ENCODE results near the gene GRIN3B.

Gene GRIN3B

DNA sequence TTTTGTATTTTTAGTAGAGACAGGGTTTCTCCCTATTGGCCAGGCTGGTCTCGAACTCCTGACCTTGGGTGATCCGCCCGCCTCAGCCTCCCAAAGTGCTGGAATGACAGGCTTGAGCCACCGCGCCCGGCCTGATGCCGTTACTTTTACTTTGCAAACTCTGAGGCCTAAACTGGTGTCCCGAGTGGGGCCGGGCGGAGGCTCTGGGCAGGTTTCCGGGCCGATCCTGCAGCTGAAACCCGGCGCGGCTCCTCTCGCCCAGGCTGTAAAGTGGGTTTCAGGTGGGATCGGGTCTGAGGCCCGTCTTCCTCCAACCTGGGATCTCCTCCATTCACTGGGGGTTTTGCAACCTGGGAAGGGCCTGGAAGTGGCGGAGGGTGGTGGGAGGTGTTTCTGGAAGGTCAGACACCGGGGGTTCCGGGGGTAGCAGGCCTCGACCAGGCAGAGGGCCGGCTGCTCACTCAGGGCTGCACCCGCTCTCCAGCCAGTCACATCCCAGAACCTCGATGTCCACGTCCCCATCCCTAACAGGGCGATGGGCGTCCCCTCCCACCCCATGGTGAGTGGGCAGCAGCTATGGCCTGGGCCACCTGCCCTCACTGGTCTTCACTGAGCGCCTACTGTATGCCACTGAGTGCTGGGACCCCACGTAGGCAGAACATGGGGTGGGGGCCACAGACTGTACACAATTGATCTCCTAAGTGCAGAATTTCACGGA, 37.4 kb upstream of the GRIN3B start:
- peaks cover 2% of the 10 kb centered on the region for H3K79me2 ChIP-seq
- H3K9ac ChIP-seq, result no peak overlapping the region
- no peak overlapping the region for H3K4me3 ChIP-seq (ENCODE audit: low read depth, low read length)
- no peaks in the 10 kb centered on the region for H3K4me1 ChIP-seq
- H3K27me3 ChIP-seq (ENCODE audit: control insufficient read depth, insufficient read depth, low read length), result no peaks in the 10 kb centered on the region
- no peaks in the 10 kb centered on the region for H3K36me3 ChIP-seq (ENCODE audit: control insufficient read depth, insufficient read depth, low read length)
- H3K9me3 ChIP-seq (ENCODE audit: control insufficient read depth, low read length), result no peaks in the 10 kb centered on the region
- H3K4me2 ChIP-seq (ENCODE audit: low read length), result no peak overlapping the region
- TF ChIP-seq, protein P1, sequence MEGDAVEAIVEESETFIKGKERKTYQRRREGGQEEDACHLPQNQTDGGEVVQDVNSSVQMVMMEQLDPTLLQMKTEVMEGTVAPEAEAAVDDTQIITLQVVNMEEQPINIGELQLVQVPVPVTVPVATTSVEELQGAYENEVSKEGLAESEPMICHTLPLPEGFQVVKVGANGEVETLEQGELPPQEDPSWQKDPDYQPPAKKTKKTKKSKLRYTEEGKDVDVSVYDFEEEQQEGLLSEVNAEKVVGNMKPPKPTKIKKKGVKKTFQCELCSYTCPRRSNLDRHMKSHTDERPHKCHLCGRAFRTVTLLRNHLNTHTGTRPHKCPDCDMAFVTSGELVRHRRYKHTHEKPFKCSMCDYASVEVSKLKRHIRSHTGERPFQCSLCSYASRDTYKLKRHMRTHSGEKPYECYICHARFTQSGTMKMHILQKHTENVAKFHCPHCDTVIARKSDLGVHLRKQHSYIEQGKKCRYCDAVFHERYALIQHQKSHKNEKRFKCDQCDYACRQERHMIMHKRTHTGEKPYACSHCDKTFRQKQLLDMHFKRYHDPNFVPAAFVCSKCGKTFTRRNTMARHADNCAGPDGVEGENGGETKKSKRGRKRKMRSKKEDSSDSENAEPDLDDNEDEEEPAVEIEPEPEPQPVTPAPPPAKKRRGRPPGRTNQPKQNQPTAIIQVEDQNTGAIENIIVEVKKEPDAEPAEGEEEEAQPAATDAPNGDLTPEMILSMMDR (IDR thresholded peaks at IDR 0.05), result no peak
- no peak overlapping the region for H2AFZ ChIP-seq
- H3K27ac ChIP-seq, result no peak overlapping the region

DNA sequence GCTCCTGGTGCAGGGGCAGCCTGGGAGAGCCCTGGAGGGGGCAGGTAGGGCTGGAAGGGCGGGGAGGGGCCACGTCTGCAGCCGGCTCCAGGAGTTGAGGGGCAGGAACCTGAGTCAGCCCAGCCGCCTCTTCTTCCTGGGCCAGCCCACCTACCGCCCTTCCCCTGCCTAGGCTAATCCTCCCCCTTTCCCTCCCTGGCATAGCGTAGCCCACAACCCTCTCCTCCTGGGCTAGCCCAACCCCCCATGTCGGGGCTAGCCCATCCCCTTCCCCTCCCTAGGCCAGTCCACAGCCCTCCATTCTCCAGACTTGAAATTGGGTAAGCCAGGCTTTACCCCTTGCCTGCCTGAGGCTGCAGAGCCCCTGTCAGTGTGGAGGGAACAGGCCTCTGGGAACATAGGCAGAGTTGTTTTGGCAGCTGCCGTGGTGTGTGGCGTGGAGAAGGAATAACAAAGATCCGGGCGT, 36.7 kb upstream of the GRIN3B start:
- H3K27ac ChIP-seq, result no peak overlapping the region
- H3K79me2 ChIP-seq, result peaks cover 2% of the 10 kb centered on the region
- H3K4me2 ChIP-seq (ENCODE audit: low read length), result no peak overlapping the region
- no peaks in the 10 kb centered on the region for H3K9me3 ChIP-seq (ENCODE audit: control insufficient read depth, low read length)
- no peak overlapping the region for H3K4me3 ChIP-seq (ENCODE audit: low read depth, low read length)
- H3K27me3 ChIP-seq (ENCODE audit: control insufficient read depth, insufficient read depth, low read length), result no peaks in the 10 kb centered on the region
- no peak overlapping the region for H3K9ac ChIP-seq
- no peaks in the 10 kb centered on the region for H3K4me1 ChIP-seq
- H3K36me3 ChIP-seq (ENCODE audit: control insufficient read depth, insufficient read depth, low read length), result no peaks in the 10 kb centered on the region
- H2AFZ ChIP-seq, result no peak overlapping the region
- TF ChIP-seq, protein P1 (IDR thresholded peaks at IDR 0.05), result no peak

DNA sequence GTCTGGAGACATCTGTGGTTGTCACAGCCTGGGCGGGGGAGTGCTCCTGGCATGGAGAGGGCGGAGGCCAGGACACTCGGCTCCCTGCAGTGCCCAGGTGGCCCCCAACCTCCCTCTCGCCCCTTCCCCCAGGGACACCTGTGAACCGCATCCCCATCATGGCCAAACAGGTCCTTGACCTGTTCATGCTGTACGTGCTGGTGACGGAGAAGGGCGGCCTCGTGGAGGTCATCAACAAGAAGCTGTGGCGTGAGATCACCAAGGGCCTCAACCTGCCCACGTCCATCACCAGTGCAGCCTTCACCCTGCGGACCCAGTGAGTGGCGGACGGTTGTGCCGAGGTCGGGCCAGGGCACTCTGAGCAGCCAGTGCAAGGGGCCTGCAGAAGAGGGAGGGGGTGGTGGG, 36.1 kb upstream of the GRIN3B start:
- H2AFZ ChIP-seq, result no peak overlapping the region
- H3K4me1 ChIP-seq, result no peaks in the 10 kb centered on the region
- no peak overlapping the region for H3K4me2 ChIP-seq (ENCODE audit: low read length)
- H3K9me3 ChIP-seq (ENCODE audit: control insufficient read depth, low read length), result no peaks in the 10 kb centered on the region
- H3K9ac ChIP-seq, result no peak overlapping the region
- TF ChIP-seq, protein P1 (IDR thresholded peaks at IDR 0.05), result no peak
- no peak overlapping the region for H3K4me3 ChIP-seq (ENCODE audit: low read depth, low read length)
- H3K27ac ChIP-seq, result no peak overlapping the region
- no peaks in the 10 kb centered on the region for H3K27me3 ChIP-seq (ENCODE audit: control insufficient read depth, insufficient read depth, low read length)
- no peaks in the 10 kb centered on the region for H3K36me3 ChIP-seq (ENCODE audit: control insufficient read depth, insufficient read depth, low read length)
- H3K79me2 ChIP-seq, result peaks cover 2% of the 10 kb centered on the region

DNA sequence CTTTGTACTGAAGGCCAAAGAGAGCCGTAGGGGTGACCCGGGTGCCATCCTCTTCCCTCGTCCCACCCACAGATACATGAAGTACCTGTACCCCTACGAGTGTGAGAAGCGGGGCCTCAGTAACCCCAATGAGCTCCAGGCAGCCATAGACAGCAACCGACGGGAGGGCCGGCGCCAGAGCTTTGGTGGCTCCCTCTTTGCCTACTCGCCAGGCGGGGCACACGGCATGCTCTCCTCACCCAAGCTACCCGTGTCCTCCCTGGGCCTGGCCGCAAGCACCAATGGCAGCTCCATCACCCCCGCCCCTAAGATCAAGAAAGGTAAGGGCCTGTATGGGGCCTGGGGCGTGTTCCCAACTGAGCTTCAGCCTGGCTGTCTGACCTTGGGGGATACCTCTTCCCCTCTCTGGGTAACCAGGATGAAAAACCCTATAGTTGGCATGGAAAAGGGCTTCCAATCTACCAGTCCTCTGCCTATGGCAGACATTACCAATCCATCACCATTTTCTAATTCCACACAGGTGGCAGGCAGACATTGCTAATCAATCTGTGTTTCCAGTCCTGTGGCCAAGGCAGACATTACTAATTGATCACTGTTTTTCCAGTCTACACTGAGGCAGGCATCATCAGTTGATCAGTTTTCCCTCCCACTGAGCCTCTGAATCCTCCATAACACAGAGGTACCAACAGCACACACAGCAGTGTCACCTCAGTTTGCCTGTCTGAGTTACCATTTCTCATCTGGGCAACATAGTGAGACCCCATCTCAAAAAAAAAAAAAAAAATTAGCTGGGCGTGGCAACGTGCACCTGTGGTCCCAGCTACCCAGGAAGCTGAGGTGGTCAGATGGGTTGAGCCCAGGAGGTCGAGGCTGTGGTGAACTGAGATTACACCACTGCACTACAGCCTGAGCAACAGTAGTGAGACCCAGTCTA, 35.2 kb upstream of the GRIN3B start:
- Histone ChIP-seq H3K27me3 (ENCODE audit: control insufficient read depth, insufficient read depth, low read length) (no peaks in the 10 kb centered on the region), H3K79me2 (peaks cover under 1% of the 10 kb centered on the region), H2AFZ (no peak overlapping the region), H3K4me3 (ENCODE audit: low read depth, low read length) (no peak overlapping the region), H3K9ac (no peak overlapping the region), H3K9me3 (ENCODE audit: control insufficient read depth, low read length) (no peaks in the 10 kb centered on the region), H3K27ac (no peak overlapping the region), H3K36me3 (ENCODE audit: control insufficient read depth, insufficient read depth, low read length) (no peaks in the 10 kb centered on the region), H3K4me2 (ENCODE audit: low read length) (no peak overlapping the region), H3K4me1 (no peaks in the 10 kb centered on the region)
- TF ChIP-seq, protein P1 (IDR thresholded peaks at IDR 0.05), result no peak

Data from parathyroid adenoma (tissue), 2 donors.